HEK293 (cell line): ENCODE measurements around the gene CAMSAP3.

Experiments
- CTCF ChIA-PET: fragments of 350-600 bp; formaldehyde crosslinking; extraction: SDS; loops from one replicate; lab custom pipeline; 2021; ENCODE audit warnings: antibody characterized with exemption; lab: Yijun Ruan, JAX
- POLR2A ChIA-PET: fragments of 300-600 bp; formaldehyde crosslinking; extraction: SDS; loops from one replicate; lab custom pipeline; 2020; ENCODE audit warnings: antibody characterized with exemption, inconsistent platforms; lab: Yijun Ruan, JAX
- H3K27ac ChIP-seq: fragments of 200-500 bp; sonication (Bioruptor generic); 2 replicates; pipeline ENCODE4 v1.5.1; 2014; ENCODE audit warnings: low read depth, low read length, control low read depth, inconsistent platforms; ENCODE audit errors: extremely low read depth
- H3K36me3 ChIP-seq, 2 experiments: fragments of 200-500 bp in 1 of 2; sonication (Bioruptor generic) in 1 of 2; 1 replicate in 1 of 2; 2 replicates in 1 of 2; pipeline ENCODE4 v1.5.1; 2014 to 2017; ENCODE audit warnings: inconsistent platforms in 2 of 2, low read length in 2 of 2; ENCODE audit not compliant: control insufficient read depth in 2 of 2, insufficient read depth in 1 of 2
- H3K4me1 ChIP-seq: fragments of 200-500 bp; sonication (Bioruptor generic); 2 replicates; pipeline ENCODE4 v1.5.1; 2014; ENCODE audit warnings: mild to moderate bottlenecking, low read length, inconsistent platforms; ENCODE audit not compliant: control insufficient read depth, insufficient read depth
- H3K4me3 ChIP-seq: 2 replicates; pipeline ENCODE4 v1.5.1; 2011; ENCODE audit warnings: low read depth, mild to moderate bottlenecking, control low read depth, low read length, moderate library complexity
- H3K9me3 ChIP-seq: fragments of 200-500 bp; sonication (Bioruptor generic); 2 replicates; pipeline ENCODE4 v1.5.1; 2014; ENCODE audit warnings: low read depth, low read length, inconsistent platforms; ENCODE audit not compliant: control insufficient read depth, insufficient read depth
- BCL6B ChIP-seq: fragments of 450-650 bp; formaldehyde crosslinking; IDR thresholded peaks from 2 replicates; pipeline ENCODE4 v1.5.1; 2017; ENCODE audit warnings: missing biosample characterization, missing genetic modification characterization
- EGR2 ChIP-seq: fragments of 450-650 bp; formaldehyde crosslinking; IDR thresholded peaks from 2 replicates; pipeline ENCODE4 v1.5.1; 2016; ENCODE audit warnings: low read depth, missing biosample characterization, missing genetic modification characterization
- INSM2 ChIP-seq: fragments of 450-650 bp; formaldehyde crosslinking; IDR thresholded peaks from 2 replicates; pipeline ENCODE4 v1.5.1; 2016; ENCODE audit warnings: missing biosample characterization, missing genetic modification characterization
- MYNN ChIP-seq: fragments of 450-650 bp; formaldehyde crosslinking; IDR thresholded peaks from 2 replicates; pipeline ENCODE4 v1.5.1; 2016; ENCODE audit warnings: missing biosample characterization, missing genetic modification characterization, borderline replicate concordance
- MZF1 ChIP-seq: fragments of 450-650 bp; formaldehyde crosslinking; IDR thresholded peaks from 2 replicates; pipeline ENCODE4 v1.5.1; 2017; ENCODE audit warnings: missing biosample characterization, missing genetic modification characterization, borderline replicate concordance
- ZNF121 ChIP-seq: fragments of 450-650 bp; formaldehyde crosslinking; IDR thresholded peaks from 2 replicates; pipeline ENCODE4 v1.5.1; 2016; ENCODE audit warnings: missing biosample characterization, missing genetic modification characterization
- ZNF184 ChIP-seq: fragments of 450-650 bp; IDR thresholded peaks from 2 replicates; pipeline ENCODE4 v1.5.1; 2018; ENCODE audit warnings: missing biosample characterization, mild to moderate bottlenecking, missing genetic modification characterization
- ZNF239 ChIP-seq: fragments of 450-650 bp; formaldehyde crosslinking; IDR thresholded peaks from 2 replicates; pipeline ENCODE4 v1.5.1; 2016; ENCODE audit warnings: missing biosample characterization, missing genetic modification characterization
- ZNF26 ChIP-seq: fragments of 450-650 bp; formaldehyde crosslinking; IDR thresholded peaks from 2 replicates; pipeline ENCODE4 v1.5.1; 2016; ENCODE audit warnings: missing biosample characterization, missing genetic modification characterization
- ZNF280D ChIP-seq: fragments of 450-650 bp; formaldehyde crosslinking; IDR thresholded peaks from 2 replicates; pipeline ENCODE4 v1.5.1; 2016; ENCODE audit warnings: missing biosample characterization, missing genetic modification characterization
- ZNF416 ChIP-seq: fragments of 450-650 bp; formaldehyde crosslinking; IDR thresholded peaks from 2 replicates; pipeline ENCODE4 v1.5.1; 2016; ENCODE audit warnings: missing biosample characterization, missing genetic modification characterization
- ZNF544 ChIP-seq: fragments of 450-650 bp; formaldehyde crosslinking; IDR thresholded peaks from 2 replicates; pipeline ENCODE4 v1.5.0; 2017; ENCODE audit warnings: missing biosample characterization, missing genetic modification characterization
- ZSCAN18 ChIP-seq: fragments of 450-650 bp; formaldehyde crosslinking; IDR thresholded peaks from 2 replicates; pipeline ENCODE4 v1.5.1; 2016; ENCODE audit warnings: missing biosample characterization, missing genetic modification characterization

CAMSAP3 gene

GRCh38 chr19:7646426-7646700, 50.7 kb downstream of the CAMSAP3 start:
- CTCF ChIA-PET = interaction anchor here (0.6 kb wide), 1 partner anchor 156 kb away, joined by 3 read pairs; no protein-coding TSS in a partner anchor
- TF ChIP-seq BCL6B (tag by site-specific recombination) = no peak
- Histone ChIP-seq H3K4me1 (no peaks in the 10 kb centered on the region), H3K9me3 (no peaks in the 10 kb centered on the region), H3K27ac (no peak overlapping the region), H3K4me3 (no peak overlapping the region), H3K36me3 (peaks cover 0 to 8% of the 10 kb centered on the region in 2 experiments; a peak in 1 of 3 replicates)
- POLR2A ChIA-PET = no interaction called here

GRCh38 chr19:7647156-7647555, 51.5 kb downstream of the CAMSAP3 start:
- Histone ChIP-seq H3K36me3 (peaks cover 0 to 6% of the 10 kb centered on the region in 2 experiments; a peak in 1 of 3 replicates), H3K4me3 (no peak overlapping the region), H3K27ac (no peak overlapping the region), H3K4me1 (no peaks in the 10 kb centered on the region), H3K9me3 (no peaks in the 10 kb centered on the region)
- TF ChIP-seq MZF1 (tag by site-specific recombination) (no peak), EGR2 (tag by site-specific recombination) (0 out of 2 replicates have a peak, but pooled peaks have one; percentile 19), ZNF184 (no peak)
- CTCF ChIA-PET = no interaction called here
- POLR2A ChIA-PET = no interaction called here

GRCh38 chr19:7648265-7649014, 52.8 kb downstream of the CAMSAP3 start:
- ChIA-PET POLR2A (interaction anchor here (0.6 to 0.8 kb wide), 2 partner anchors 10 to 31 kb away, joined by 3 to 4 read pairs; no protein-coding TSS in a partner anchor), CTCF (interaction anchor here (1.7 to 2.4 kb wide), 2 partner anchors 32 to 80 kb away, joined by 7 to 11 read pairs; partner anchors contain the start of gene TRAPPC5)
- Histone ChIP-seq H3K9me3 (no peaks in the 10 kb centered on the region), H3K4me1 (no peaks in the 10 kb centered on the region), H3K4me3 (no peak overlapping the region), H3K36me3 (peaks cover 0 to 4% of the 10 kb centered on the region in 2 experiments; a peak in 1 of 3 replicates)
- no peak for TF ChIP-seq ZNF280D (tag by site-specific recombination)
- peak; percentile 88 for TF ChIP-seq ZNF121
- peak; percentile 100 for TF ChIP-seq ZNF239
- no peak for TF ChIP-seq ZNF544 (tag by site-specific recombination)
- TF ChIP-seq, all 188 proteins: peak for 2
- no peak overlapping the region for H3K27ac ChIP-seq

- Histone ChIP-seq H3K27ac (no peak overlapping the region), H3K4me1 (no peaks in the 10 kb centered on the region), H3K36me3 (no peaks in the 10 kb centered on the region), H3K4me3 (no peak overlapping the region), H3K9me3 (no peaks in the 10 kb centered on the region)
- POLR2A ChIA-PET = interaction anchor here (0.5 kb wide), 1 partner anchor 21 kb away, joined by 3 read pairs; the partner anchor contains the start of genes PET100 and XAB2
- TF ChIP-seq ZNF26 (tag by site-specific recombination) (no peak), MYNN (tag by site-specific recombination) (no peak), INSM2 (tag by site-specific recombination) (no peak), ZNF416 (no peak), ZSCAN18 (tag by site-specific recombination) (no peak)
- CTCF ChIA-PET = interaction anchor here (0.6 to 3.4 kb wide), 5 partner anchors 31 to 568 kb away, joined by 3 to 14 read pairs (median 7); partner anchors contain the start of gene TRAPPC5
Measured at GRCh38 chr19:7650148-7650547, 54.5 kb downstream of the CAMSAP3 start.
